GM20000 (cell line): ENCODE measurements around the gene GIPR.
A peak's percentile ranks its signal among the peaks of the same experiment; 100 is the strongest.
"Not testable (repeated sequence)": the region's sequence is repeated elsewhere in the genome, so short reads cannot be mapped to it uniquely, and the experiment has no call there.

Experiments used
- DNase-seq: peaks from one replicate; pipeline ENCODE4 v3.0.0; 2012; ENCODE audit warnings: low spot score
- TF ChIP-seq, protein P1 (sequence below): IDR thresholded peaks from 2 replicates; pipeline ENCODE4 v1.5.1; 2012; ENCODE audit warnings: mild to moderate bottlenecking, control low read depth; ENCODE audit errors: extremely low read depth, missing control alignments

Gene GIPR

DNA sequence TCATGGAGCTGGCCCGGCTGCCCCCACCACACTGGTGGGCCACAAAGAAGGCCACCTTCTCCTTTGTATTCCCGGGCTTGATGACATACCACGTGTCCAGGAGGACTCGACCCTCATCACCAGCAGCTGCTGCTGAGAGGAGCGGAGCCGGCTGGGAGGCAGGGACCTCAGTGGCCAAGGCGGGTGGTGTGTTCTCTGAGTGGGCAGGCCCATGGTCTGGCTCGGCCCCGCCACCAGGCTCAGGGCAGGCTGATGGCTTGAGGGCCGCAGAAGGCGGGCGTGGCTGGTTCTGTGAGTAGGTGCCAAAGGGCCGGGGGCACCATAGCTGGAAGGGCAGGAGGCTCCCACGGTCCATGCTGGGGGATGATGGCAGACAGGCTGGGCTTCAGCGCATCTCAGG is 45.1 kb downstream of the GIPR start:
- TF ChIP-seq, protein P1, sequence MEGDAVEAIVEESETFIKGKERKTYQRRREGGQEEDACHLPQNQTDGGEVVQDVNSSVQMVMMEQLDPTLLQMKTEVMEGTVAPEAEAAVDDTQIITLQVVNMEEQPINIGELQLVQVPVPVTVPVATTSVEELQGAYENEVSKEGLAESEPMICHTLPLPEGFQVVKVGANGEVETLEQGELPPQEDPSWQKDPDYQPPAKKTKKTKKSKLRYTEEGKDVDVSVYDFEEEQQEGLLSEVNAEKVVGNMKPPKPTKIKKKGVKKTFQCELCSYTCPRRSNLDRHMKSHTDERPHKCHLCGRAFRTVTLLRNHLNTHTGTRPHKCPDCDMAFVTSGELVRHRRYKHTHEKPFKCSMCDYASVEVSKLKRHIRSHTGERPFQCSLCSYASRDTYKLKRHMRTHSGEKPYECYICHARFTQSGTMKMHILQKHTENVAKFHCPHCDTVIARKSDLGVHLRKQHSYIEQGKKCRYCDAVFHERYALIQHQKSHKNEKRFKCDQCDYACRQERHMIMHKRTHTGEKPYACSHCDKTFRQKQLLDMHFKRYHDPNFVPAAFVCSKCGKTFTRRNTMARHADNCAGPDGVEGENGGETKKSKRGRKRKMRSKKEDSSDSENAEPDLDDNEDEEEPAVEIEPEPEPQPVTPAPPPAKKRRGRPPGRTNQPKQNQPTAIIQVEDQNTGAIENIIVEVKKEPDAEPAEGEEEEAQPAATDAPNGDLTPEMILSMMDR = no peak
- no peak for DNase-seq

DNA sequence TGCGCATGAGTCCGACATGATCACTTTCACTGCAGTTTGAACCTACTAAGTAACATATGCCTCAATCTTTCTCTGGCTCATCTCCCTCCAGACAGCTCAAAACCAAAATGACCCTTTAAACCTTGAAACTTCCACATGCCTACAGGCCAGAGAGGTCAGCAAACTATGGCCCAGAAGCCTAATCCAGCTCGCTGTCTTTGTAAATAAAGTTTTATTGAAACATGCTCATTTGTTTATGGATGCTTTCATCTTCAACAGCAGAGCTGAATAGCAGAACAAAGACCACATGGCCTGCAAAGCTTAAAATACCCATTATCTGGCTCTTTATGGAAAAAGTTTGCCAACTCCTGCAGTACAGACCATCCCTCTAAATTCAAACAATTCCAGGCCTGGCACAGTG is 47.1 kb downstream of the GIPR start:
- no peak for DNase-seq
- TF ChIP-seq, protein P1 = no peak

DNA sequence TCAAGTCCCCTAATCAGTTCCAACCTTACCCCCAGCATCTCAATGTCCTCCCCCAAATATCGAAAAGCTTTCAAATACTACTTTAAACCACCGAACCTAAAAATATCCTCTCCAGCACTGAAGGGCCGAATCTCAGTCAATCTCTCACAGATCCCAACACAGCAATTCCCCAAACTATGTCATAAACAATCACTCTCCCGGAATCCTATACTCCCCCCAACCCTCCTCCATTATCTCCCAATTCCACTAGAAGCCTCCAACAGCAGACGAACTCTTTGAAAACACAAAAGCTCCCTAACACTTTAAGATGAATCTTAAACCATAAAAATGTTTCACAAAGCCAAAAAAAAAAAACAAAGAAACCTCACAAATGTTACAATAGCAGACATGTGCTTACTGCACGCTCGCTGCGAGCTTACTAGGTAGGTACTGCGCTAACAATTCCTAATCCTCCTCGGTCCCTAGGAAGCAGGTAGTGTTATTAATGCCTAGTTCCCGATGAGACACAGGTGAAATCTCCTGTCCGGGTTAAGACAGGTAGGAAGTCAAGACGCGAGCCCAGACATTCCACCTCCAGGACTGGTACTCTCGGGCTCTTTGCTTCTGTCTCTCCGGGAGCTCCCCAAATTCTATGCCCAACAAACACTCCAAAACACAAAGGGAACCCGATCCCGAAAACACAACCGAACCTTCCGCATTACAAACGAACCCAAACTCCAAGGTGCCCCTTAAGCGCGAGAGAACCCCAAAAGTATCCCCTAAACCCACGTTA is 48.5 kb downstream of the GIPR start:
- TF ChIP-seq, protein P1 = no peak
- no peak for DNase-seq

DNA sequence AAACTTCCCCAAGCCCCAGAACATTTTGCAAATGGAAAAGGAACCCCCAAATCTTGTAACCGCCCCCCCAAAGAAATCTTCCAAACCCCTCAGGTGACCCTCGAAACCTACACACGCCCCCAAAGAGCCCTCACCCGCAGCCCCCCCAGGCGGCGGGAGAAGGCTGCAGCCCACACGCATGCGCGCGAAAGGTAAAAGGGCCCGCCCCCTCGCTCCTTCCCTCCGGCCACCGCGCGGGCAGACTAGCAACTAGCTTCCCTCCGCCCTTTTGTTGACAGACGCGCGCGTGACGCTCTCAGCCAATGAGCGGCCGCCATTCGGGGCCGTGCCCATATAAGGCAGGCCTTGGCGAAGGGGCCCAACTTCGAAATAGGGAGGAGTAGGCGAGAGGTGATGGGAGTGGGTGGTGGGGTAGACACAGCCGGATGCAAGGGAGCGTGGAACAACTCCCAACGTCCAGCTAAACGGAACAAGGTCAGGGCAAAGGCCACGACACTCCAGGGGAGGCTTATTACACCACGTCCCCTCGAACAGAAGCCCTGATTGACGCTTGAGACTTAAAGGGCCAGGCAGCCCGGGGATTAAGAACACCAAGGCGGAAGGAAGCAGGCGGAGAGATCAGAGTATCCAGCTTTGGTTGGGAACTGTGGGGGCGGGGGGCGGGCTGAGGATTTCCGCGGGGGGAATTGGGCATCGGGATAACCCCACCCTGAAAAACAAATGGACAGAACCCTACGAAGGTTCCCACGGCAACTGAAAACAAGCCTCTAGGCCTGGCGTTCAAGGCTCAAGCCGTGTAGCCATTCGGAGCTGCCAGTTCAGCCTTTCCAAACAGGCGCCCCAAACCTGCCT is 49.3 kb downstream of the GIPR start:
- peak; percentile 97 for DNase-seq
- TF ChIP-seq, protein P1 = peak; percentile 9

GRCh38 chr19:45717983-45718650 is 50.1 kb downstream of the GIPR start:
- DNase-seq = no peak
- TF ChIP-seq, protein P1 = no peak

- DNase-seq = not testable (repeated sequence)
Observed at GRCh38 chr19:45720065-45720464, 52.0 kb downstream of the GIPR start.

DNA sequence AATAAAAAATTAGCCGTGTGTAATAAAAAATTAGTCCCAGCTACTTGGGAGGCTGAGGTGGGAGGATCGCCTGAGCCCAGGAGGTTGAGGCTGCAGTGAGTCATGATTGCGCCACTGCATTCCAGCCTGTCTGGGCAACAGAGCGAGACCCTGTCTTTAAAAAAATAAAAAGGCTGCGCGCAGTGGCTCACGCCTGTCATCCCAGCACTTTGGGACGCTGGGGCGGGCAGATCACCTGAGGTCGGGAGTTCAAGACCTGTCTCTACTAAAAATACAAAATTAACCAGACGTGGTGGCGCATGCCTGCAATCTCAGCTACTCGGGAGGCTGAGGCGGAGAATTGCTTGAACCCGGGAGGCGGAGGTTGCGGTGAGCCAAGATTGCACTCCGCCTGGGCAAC is 60.7 kb downstream of the GIPR start:
- DNase-seq = not testable (repeated sequence)

DNA sequence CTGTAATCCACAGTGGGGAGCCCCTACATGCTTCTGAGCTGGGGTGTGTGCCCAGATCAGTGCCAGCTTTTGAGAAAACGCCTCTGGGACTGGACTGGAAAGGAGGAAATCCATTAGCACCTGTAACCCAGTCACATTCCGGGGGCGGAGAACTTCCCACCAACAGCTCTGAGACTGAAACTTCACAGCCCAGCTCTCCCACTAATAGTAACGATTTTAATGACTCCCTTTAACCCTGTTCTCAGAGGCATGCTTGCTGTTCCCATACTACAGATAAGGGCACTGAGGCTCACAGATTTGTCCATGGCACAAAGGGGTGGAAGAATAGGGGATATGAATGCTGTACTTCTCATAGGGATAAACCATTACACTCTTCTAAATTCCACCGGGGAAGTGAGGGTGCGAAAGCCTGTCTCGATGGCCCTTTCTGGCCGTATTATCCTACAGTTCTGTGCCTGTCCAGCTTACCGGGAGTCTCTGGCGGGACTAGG is 61.8 kb downstream of the GIPR start:
- TF ChIP-seq, protein P1 = no peak
- peak; percentile 60 for DNase-seq
